Psoas muscle (tissue), 8 donors: ENCODE results near the gene NDP. TPM values are rescaled to one million over a fixed set of nuclear protein-coding genes. Genes with fewer than 3 reads are reported as not detected.

ENCODE experiments used
- ATAC-seq, 4 donors: fragments of 200-7000 bp; cut with Tn5 transposase; one replicate each; pipeline ENCODE4 v1.9.1; 2020; ENCODE audit warnings: moderate library complexity in 3 of 4, mild to moderate bottlenecking in 2 of 4
- DNase-seq, 2 donors: peaks; one replicate each; pipeline ENCODE4 v3.0.0-alpha.2; 2020
- H3K27ac ChIP-seq: fragments of 200-600 bp; one replicate; pipeline ENCODE4 v1.8.0; 2022
- H3K27me3 ChIP-seq, 3 donors: fragments of 200-600 bp in 1 of 3; one replicate each; pipeline versions ENCODE4 v1.6.1 to v1.8.0; 2013 to 2022; ENCODE audit warnings: low read length in 2 of 3, mild to moderate bottlenecking in 2 of 3, moderate library complexity in 1 of 3; ENCODE audit not compliant: insufficient read depth in 3 of 3
- H3K36me3 ChIP-seq, 2 donors: fragments of 200-600 bp in 1 of 2; one replicate each; pipeline versions ENCODE4 v1.6.1 to v1.8.0; 2013 to 2022; ENCODE audit warnings: low read depth in 1 of 2, mild to moderate bottlenecking in 1 of 2, moderate library complexity in 1 of 2; ENCODE audit not compliant: insufficient read depth in 1 of 2
- H3K4me1 ChIP-seq: fragments of 200-600 bp; one replicate; pipeline ENCODE4 v1.8.0; 2022
- H3K4me3 ChIP-seq: fragments of 200-600 bp; one replicate; pipeline ENCODE4 v1.8.0; 2022; ENCODE audit warnings: mild to moderate bottlenecking
- H3K9me3 ChIP-seq: fragments of 200-600 bp; one replicate; pipeline ENCODE4 v1.8.0; 2022
- CTCF ChIP-seq: fragments of 200-600 bp; IDR thresholded peaks from one replicate; pipeline ENCODE4 v1.8.0; 2022; ENCODE audit warnings: antibody characterized with exemption
- WGBS, 3 donors: extraction: QIAGEN DNeasy Blood & Tissue Kit; methylation state at CpG; one replicate each; pipeline versions ENCODE4 v1.1.6 to v1.1.7; 2013; 5-methylcytosine and 5-hydroxymethylcytosine counted together
- intact Hi-C, 2 donors: fragments of 100-400 bp; cut with DNase I; formaldehyde crosslinking; loops; one replicate each; pipeline versions ENCODE4 v1.11.0 to v1.14.2; 2022
- polyA plus RNA-seq, 3 donors: library from polyadenylated mRNA; stranded (reverse); fragments of 200-250 nt; gene quantifications; one replicate each; pipeline ENCODE4 v1.2.3, GENCODE V29; 2013
- total RNA-seq, 4 donors: library from RNA; stranded (reverse); fragmentation: NEBNext Ultra II Directional in 2 of 4; extraction: Animal tissue kit (Norgen Biotek cat#: 25700) in 2 of 4; gene quantifications; one replicate each; pipeline versions ENCODE4 v1.2.1 to v1.2.4, GENCODE V29; 2021 to 2023
- donor health status: healthy with polysubstance abuse.
- donor health status: DM: no; HTN: no; CAD: no; lungs with moderate emphysema.
- donor health status: Bipolar disorder and iron deficiency.
- donor health status: healthy.
- donor health status: DM: yes; HTN: yes; CAD: no.
- donor health status: DM: no; HTN: no; CAD: no.
- donor health status: DM: no; HTN: no; CAD: no.
- donor health status: DM: yes; HTN: yes; CAD: no.

The NDP gene
- total and polyA plus RNA-seq, 7 donors: 0.01 to 0.21 TPM; not detected in 5

GRCh38 chrX:44006081-44006480, 32.9 kb upstream of the NDP start:
- no peak for TF ChIP-seq CTCF
- 68 to 95% (median 79%) methylated on average over 1 of the region's 1 CpG for WGBS, 3 donors
- no peaks in the 10 kb centered on the region for H3K4me1 ChIP-seq

GRCh38 chrX:44003975-44004374, 30.8 kb upstream of the NDP start:
- 13 to 36% (median 33%) methylated on average over 3 of the region's 3 CpGs for WGBS, 3 donors
- no peak for TF ChIP-seq CTCF
- intact Hi-C loops: no loop called here
- Histone ChIP-seq H3K36me3 (no peaks in the 10 kb centered on the region), H3K27ac (no peak overlapping the region), H3K9me3 (no peaks in the 10 kb centered on the region), H3K4me3 (no peak overlapping the region), H3K4me1 (no peaks in the 10 kb centered on the region), H3K27me3 (peaks cover 0 to 18% (median 0%) of the 10 kb centered on the region in 3 donors)
- no peak for DNase-seq
- no peak for ATAC-seq

More at GRCh38 chrX:44006081-44006480, 32.9 kb upstream of the NDP start:
- no peak overlapping the region for H3K27ac ChIP-seq
- no peaks in the 10 kb centered on the region for H3K9me3 ChIP-seq
- ATAC-seq (no peak), DNase-seq (no peak)
- intact Hi-C loops: no loop called here
- H3K36me3 ChIP-seq: no peaks in the 10 kb centered on the region
- no peak overlapping the region for H3K4me3 ChIP-seq
- peaks cover 0 to 9% (median 0%) of the 10 kb centered on the region in 3 donors for H3K27me3 ChIP-seq

- intact Hi-C loops: no loop called here
- Histone ChIP-seq H3K4me1 (no peaks in the 10 kb centered on the region), H3K36me3 (no peaks in the 10 kb centered on the region), H3K27ac (no peak overlapping the region), H3K9me3 (no peaks in the 10 kb centered on the region), H3K27me3 (peaks cover 0 to 18% (median 0%) of the 10 kb centered on the region in 3 donors), H3K4me3 (no peak overlapping the region)
- WGBS, 3 donors: 64 to 100% (median 72%) methylated on average over 1 of the region's 1 CpG
- DNase-seq (no peak), ATAC-seq (no peak)
- no peak for TF ChIP-seq CTCF
Measured at GRCh38 chrX:44002567-44002966, 29.4 kb upstream of the NDP start.

GRCh38 chrX:43998374-43998773, 25.2 kb upstream of the NDP start:
- Histone ChIP-seq H3K36me3 (no peaks in the 10 kb centered on the region), H3K27ac (no peak overlapping the region), H3K27me3 (peaks cover 0 to 12% (median 0%) of the 10 kb centered on the region in 3 donors), H3K4me3 (no peak overlapping the region), H3K9me3 (no peaks in the 10 kb centered on the region), H3K4me1 (no peaks in the 10 kb centered on the region)
- intact Hi-C loops: no loop called here
- no peak for ATAC-seq
- 86 to 100% (median 94%) methylated on average over 1 of the region's 1 CpG for WGBS, 3 donors
- no peak for DNase-seq
- TF ChIP-seq CTCF: no peak

- H3K27ac ChIP-seq: no peak overlapping the region
- no peaks in the 10 kb centered on the region for H3K9me3 ChIP-seq
- no peaks in the 10 kb centered on the region for H3K36me3 ChIP-seq
- H3K4me1 ChIP-seq: no peaks in the 10 kb centered on the region
- WGBS, 3 donors: 87 to 95% (median 88%) methylated on average over 2 of the region's 2 CpGs
- TF ChIP-seq CTCF: no peak
- intact Hi-C loops: no loop called here
- ATAC-seq (no peak), DNase-seq (no peak)
- H3K4me3 ChIP-seq: no peak overlapping the region
- peaks cover 0 to 11% (median 0%) of the 10 kb centered on the region in 3 donors for H3K27me3 ChIP-seq
Measured at GRCh38 chrX:43996491-43996890, 23.3 kb upstream of the NDP start.
